ENCODE measurements around the gene MRPL54.

The MRPL54 gene

GRCh38 chr19:3762501-3763459 is at the start of gene MRPL54:
Gene MRPL54 (plus strand): TSS chr19:3762682. CDS start chr19:3762701, 19 bp downstream.
- DNase-seq (ENCODE audit: low read depth) = peak; percentile 100

DNA sequence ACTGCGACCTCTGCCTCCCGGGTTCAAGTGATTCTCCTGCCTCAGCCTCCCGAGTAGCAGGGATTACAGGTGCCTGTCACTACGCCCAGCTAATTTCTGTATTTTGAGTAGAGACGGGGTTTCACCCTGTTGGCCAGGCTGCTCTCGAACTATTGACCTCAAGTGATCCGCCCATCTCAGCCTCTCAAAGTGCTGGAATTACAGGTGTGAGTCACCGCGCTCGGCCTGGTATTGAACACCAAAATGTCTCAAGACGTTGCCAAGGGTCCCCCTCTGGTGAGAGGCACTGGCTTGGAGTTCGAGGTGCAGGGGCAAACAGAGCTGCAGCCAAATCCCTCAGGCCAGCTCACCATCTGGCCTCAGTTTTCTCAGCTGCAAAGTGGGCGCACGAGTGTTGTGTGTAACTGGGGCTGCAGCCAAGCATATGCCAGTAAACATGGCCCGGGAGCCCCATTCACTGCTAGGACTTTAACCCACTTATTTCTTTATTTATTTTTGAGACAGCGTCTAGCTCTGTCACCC is 46.3 kb upstream of the MRPL54 start:
- DNase-seq (ENCODE audit: low read depth) = no peak

DNA sequence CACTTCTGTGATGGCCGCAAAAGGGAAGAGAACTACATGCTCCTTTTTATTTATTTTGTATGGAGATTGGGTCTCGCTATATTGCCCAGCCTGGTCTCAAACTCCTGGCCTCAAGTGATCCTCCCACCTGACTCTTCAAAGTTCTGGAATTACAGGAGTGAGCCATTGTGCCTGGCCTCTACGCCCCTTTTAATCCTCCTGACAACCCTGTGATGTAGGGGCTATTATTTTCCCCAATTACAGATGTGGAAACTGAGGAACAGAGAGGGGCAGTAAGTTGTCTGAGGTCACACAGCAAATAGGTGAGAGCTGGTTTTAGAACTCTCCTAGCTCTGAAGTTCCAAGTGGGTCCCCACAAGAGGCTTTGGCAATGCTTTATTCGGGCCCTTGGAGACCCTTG is 42.6 kb upstream of the MRPL54 start:
- DNase-seq (ENCODE audit: low read depth) = no peak

GRCh38 chr19:3720349-3720917 is 42.0 kb upstream of the MRPL54 start:
- no peak for DNase-seq (ENCODE audit: low read depth)

- no peak for DNase-seq (ENCODE audit: low read depth)
These were observed 41.2 kb upstream of the MRPL54 start for GRCh38 chr19:3721131-3721886.

GRCh38 chr19:3721887-3722442 is 40.5 kb upstream of the MRPL54 start:
- DNase-seq (ENCODE audit: low read depth) = no peak

GRCh38 chr19:3722443-3723109 is 39.9 kb upstream of the MRPL54 start:
- DNase-seq (ENCODE audit: low read depth) = no peak

GRCh38 chr19:3723110-3723488 is 39.4 kb upstream of the MRPL54 start:
- DNase-seq (ENCODE audit: low read depth) = no peak

DNA sequence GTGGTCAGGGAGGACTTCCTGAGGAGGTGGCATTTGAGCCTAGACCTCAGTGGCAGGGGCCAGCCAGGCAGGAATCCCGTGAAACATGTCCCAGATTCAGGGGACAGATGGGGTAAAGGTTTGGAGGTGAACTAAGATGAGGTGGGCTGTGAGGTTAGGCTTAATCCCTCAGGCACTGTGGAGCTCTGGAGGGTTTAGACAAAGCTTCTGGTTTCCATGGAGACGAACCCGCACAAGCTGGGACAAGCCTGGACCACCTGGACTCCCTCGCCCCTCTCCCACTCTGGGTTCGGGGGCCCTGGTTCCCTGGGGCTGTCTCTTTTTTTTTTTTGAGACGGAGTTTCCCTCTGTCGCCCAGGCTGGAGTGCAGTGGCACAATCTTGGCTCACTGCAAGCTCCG is 38.6 kb upstream of the MRPL54 start:
- DNase-seq (ENCODE audit: low read depth) = no peak

GRCh38 chr19:3725121-3725520 is 37.4 kb upstream of the MRPL54 start:
- DNase-seq (ENCODE audit: low read depth) = no peak

- DNase-seq (ENCODE audit: low read depth) = no peak
These were observed 36.7 kb upstream of the MRPL54 start for GRCh38 chr19:3725640-3726310.

- DNase-seq (ENCODE audit: low read depth) = no peak
These were observed 32.0 kb upstream of the MRPL54 start for GRCh38 chr19:3730457-3730958.

GRCh38 chr19:3732108-3732507 is 30.4 kb upstream of the MRPL54 start:
- DNase-seq (ENCODE audit: low read depth) = no peak

DNA sequence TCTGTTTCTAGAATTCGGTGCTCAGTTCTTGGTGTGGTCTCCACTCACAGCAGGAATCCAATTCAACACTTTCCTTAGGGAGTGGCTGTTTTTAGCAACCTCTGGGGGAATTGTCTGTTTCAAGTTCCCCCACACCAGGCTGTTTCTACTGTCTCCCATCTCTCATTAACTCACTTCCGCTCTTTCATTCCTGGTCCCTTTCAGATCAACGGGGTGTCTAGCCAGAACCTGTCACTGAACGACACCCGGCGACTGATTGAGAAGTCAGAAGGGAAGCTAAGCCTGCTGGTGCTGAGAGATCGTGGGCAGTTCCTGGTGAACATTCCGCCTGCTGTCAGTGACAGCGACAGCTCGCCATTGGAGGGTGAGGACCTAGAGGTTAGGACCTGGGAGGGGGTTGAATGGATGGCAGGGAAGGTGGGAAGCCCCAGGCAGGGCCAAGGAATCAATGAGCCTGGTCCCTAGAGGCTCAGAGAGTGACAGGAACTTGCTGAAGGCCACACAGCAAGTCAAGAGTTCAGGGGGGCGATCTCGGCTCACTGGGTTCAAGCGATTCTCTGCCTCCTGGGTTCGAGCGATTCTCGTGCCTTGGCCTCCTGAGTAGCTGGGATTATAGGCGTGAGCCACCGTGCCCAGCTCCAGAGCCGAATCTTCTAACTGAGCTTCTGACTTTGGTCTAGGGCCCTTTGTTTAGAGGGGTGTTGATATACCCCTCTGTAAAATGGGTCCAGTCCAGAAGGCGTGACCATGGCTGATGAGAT is 28.8 kb upstream of the MRPL54 start:
- no peak for DNase-seq (ENCODE audit: low read depth)

GRCh38 chr19:3734310-3734600 is 28.2 kb upstream of the MRPL54 start:
- DNase-seq (ENCODE audit: low read depth) = no peak

GRCh38 chr19:3736106-3736724 is 26.3 kb upstream of the MRPL54 start:
- no peak for DNase-seq (ENCODE audit: low read depth)

DNA sequence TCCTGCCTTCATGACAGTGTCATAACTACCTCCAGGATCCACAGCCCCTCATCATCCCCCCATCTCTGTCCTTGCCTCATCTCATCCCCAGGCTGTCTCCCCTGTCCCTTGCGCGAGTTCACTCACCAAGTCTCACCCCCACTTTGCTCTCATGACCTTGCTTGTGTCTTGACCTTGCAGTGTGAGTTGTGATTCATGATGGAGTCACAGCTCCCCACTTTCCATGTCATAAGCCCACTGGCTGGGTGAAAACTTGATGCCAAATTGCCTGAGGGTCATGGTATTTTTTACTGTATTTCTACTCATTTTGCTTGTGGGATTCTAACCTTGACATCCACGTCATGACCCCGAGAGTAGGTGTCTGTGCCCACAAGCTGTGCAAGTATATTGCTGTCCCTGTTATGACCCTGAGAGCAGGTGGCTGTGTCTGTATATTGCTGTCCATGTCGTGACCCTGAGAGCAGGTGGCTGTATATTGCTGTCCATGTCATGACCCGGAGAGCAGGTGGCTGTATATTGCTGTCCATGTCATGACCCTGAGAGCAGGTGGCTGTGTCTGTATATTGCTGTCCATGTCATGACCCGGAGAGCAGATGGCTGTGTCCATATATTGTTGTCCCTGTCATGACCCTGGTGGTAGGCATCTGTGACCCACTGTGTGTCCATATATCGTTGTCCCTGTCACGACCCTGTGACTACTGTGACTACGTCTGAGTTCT is 24.8 kb upstream of the MRPL54 start:
- DNase-seq (ENCODE audit: low read depth) = no peak

GRCh38 chr19:3738477-3739220 is 23.8 kb upstream of the MRPL54 start:
- no peak for DNase-seq (ENCODE audit: low read depth)
